ENCODE measurements around the gene SRRM2. TPM values are rescaled to one million over a fixed set of nuclear protein-coding genes. Genes with fewer than 3 reads are reported as not detected.
A peak's percentile ranks its signal among the peaks of the same experiment; 100 is the strongest.

Gene SRRM2
- total RNA-seq, 1 donor from 2014 or later = 114 TPM

DNA sequence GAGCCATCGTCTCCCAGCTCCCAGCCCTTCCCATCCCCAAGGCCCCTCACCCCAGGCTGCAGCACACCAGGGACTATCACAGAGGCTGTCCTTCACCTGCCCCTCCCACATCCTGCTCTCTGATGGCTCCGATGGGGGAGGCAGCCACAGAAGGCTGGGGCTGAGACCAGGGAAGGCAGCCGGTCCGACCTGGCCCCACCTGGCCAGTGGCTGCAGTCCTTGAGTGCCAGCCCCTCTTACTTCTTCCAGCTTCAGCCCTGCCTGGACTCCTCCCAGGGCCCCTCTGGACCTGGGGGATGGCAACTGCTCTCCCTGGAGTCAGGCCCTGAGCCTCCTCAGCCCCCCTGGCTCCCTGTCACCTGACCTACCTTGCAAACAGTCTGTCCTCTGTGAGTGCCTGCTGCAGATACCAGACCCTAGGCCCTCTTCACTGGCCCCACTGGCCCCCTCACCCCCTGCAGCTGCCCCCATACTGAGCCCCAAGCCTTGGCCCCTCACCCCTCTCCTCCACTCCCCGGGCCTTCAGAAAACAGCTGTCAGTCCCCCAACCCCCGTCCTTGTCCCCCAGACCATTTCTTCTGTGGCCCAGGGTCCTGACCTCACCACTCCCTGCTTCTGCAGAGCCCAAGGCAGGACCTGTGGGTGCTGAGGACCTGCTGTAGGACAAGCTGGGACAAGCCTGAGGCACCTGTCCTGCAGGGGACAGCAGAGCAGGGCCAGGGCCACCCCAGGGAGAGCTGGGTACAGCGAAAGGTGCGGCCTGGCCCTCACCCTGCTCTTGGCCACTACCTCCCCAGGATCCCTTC is 12.6 kb upstream of the SRRM2 start:
- no peak for DNase-seq (ENCODE audit: low read depth)

DNA sequence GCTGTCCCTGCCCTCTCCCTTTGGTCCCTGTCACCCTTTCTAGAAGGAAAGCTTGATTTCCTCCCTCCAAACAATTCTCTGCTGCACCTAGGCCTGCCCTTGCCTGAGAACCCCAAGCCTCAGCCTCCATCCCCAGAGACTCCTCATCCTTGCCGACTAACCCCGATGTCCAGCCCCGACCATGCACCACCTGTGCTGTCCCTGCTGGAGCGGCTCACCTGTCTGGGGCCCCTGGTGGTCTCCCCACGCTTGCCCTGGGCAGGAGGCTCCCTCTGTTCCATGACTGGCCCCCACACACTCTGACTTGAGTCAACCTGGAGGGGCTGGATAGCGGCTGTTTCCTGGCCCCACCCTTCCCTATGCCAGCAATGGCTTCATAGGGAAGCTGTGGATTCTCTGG is 12.0 kb upstream of the SRRM2 start:
- DNase-seq (ENCODE audit: low read depth) = no peak

DNA sequence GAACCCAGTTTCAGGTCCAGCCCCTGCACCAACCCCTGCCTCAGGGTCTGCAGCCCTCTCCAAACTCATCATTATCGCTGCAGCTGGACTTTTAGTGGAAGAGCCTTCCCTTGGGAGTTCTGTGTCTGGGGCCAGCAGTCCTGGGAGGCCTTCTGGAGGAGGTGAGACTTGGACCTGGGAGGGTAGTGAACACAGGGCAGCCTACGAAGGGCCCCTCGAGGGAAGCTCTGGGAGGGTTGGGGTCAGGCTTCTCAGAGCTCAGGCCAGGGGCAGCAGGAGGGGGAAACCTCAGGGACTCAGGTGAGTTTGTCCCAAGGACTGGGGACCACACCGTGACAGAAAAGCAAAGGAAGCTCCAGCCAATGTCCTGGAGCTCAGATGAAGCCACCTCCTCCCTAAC is 11.3 kb upstream of the SRRM2 start:
- no peak for DNase-seq (ENCODE audit: low read depth)

DNA sequence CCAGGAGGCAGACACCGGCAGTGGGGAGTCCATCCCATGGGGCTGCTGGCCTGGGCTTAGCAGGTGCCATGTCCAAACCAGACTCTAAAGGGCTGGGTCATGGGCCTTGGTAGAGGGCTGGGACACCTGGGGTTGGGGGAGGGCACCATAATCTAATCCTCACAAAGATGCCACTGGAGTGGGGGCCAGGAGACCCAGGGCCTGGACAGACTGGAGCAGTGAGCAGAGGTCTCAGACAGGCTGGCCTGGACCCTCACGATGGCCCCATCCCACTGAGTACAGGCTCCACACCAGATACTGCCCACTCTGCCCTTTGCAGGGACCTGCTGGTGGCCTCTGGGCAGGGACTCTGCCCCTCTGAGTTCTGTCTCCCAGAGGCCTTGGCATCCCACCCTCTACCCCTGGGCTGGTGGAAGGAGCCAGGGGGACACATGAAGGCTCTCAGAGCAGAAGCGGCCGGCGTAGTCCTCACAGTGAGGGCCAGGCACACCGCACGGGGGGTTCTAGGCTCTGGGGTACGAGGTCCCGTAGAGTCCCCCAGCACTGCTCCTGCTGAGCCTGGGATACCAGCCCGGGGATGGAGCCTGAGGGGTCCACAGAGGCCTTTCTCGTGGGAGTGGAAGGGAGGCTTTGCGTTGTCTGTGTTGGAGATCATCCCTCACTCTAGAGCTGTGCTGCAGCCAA is 10.0 kb upstream of the SRRM2 start:
- no peak for DNase-seq (ENCODE audit: low read depth)

DNA sequence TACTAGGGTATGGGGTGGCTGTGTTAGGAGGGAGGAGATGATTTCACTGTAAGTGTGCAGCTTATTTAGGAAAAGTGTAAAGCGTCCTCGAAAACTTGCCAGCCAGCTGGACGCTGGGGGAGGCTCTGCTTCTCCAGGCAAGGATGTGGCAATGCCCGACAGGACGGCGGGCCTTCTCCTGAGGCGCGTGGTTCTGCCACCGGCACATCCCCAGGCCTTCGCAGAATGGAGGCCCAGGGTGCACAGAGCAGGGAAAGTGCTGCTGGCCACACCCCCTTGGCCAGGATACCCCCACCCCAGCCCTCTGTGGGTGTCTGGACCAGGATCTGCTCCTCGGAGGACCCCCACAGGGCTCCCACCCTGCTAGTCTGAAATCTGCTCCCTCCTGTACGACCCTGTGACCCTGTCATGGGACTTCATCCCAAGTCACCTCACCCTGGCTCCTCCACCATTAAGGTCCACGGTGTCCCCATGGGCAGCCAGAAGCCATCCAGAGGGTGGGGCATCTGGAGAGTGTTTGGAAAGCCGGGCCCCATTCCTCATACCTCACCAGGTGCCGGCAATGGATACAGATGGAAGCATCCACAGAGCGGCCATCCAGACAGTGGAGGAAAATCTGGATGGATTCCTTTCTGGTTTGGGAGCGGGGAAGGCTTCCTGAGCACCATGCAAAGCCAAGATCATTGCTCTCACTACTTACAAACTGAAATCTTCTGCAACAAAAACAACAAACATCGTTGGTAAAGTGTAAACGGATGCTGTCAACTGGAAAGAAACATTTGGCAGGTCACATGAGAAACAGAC is 9.2 kb upstream of the SRRM2 start:
- no peak for DNase-seq (ENCODE audit: low read depth)

DNA sequence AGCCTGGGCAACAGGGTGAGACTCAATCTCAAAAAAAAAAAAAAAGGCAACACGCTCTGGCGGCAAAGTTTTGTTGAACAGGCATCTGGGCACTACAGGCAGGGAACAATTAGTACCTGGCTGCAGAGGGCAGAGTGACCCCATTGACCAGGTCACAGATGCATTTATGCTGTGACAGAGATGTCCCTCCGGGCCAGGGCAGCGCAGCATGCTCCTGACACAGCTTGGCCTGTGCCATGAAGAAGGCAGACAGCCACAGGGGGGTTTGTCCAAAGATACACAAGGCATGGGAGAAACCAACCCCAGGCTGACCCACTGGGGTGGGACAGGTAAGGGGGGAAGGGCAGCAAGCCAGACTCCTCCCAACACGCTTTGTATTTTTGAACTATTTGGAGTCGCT is 7.7 kb upstream of the SRRM2 start:
- no peak for DNase-seq (ENCODE audit: low read depth)

DNA sequence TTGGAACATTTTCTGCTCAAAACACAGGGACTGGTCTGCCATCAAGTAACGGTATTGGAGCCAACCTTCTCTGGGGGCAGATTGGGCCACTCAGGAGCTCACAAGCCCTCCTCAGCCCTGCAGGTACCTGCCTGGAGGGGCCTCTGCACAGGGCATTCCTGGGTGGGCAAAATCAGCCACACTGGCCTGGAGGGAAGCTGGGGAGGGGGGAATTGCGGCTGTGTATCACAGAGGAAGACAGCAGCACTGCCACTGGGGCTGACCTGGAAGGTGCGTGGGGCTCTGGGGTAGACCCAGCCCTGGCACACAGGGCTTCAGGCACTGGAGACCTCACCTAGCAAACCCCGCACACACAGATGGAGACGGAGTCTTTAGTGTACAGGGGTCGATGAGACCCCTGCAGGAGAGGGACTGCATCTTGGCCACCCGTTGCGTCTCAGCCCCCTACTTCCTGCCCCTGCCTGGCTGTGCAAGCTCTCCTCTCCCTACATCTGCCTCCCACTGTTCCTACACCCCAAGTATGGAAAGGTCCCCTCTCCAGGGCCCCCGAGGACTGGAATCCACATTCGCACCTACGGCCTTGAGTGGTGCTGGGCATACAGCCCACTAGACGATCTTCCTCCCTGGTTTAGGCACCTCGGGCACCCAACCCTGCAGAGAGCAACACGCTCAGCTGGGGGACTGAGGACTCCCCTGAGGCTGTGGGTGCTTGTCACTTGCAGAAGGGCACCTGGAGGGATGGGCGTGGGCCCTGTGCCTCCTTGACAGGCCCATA is 7.1 kb upstream of the SRRM2 start:
- no peak for DNase-seq (ENCODE audit: low read depth)

DNA sequence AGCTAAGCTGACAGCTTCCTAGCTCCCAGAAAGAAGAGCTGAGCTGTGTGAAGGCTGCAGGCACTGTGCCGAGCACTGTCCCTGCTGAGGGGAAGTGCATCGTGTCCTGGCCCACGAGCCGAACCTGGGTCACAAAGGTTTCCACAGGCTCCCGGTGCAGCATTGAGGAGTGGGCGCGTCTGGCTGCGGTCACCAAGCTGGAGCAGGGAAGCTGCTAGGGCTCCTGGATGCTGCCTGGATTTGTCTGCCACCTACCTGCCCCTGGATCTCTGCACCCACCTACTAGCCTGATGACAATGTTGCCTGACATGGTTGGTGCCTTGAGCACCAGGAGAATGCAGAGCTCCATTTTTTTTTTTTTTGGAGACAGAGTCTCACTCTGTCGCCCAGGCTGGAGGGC is 6.5 kb upstream of the SRRM2 start:
- no peak for DNase-seq (ENCODE audit: low read depth)

DNA sequence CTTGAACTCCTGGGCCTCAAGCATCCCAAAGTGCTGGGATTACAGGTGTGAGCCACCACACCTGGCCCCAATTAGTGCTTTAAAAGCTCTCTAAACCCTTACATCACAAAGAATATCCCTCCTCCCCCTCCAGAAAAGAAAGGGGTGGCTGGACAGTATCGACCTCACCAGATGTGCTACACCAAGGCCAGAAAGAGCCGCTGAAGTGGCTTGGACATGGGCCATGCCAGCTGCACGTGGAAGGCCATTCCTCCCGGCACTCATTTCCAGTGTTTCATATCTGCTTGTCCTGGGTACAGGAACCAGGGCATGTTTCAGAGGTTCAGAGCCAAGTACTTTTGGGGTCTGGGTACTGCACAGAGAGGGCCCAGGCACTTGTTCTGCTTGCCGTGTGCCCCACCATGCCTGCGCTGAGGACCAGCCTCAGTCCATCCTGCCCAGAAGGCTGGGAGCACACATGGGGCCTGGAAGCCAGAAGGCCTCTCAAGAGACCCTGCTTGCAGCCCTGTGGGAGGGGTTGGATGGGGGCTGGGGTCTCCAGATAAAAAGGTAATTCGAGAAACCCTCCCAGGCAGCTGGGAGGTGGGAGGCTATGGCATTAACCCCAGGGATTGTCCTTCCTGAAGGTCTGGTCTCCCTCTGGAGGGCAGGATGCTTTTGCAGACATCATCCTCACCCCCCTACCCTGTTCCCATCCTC is 3.5 kb upstream of the SRRM2 start:
- no peak for DNase-seq (ENCODE audit: low read depth)

DNA sequence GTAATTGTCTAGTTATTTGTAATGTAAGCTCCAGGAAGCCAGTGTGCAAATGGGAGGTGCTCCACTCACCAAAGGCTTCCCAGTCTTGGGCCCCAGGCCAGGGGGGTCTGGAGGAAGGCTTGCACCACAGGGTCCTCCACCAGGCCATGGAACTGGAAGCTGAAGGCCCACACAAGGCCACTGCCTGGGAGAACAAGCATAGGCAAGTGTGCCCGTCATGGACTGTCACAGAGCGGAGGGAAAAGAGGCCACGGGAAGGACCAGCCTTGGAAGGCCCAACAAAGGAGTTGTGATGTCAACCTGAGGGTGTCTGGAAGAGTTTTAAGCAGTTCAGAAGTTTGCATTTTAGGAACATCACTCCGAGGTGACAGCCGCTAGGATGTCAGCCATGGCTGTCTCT is 3.0 kb upstream of the SRRM2 start:
- no peak for DNase-seq (ENCODE audit: low read depth)

DNA sequence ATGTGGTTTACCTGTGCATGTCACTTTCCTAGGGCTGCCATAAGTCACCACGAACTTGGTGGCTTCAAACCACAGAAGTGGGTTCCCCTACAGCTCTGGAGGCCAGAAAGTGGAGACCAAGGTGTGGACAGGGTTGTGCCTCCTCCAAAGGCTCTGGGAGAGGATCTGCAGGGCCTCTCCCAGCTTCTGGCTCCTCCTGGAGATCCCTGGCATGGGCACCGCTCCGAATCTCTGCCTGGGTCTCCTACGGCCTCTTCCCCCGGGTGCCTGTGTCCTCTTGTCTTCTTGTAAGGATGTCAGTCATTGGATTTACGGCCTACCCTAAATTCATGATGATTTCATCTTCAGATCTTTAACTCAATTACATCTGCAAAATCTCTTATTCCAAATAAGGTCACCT is 2.5 kb upstream of the SRRM2 start:
- DNase-seq (ENCODE audit: low read depth) = no peak

DNA sequence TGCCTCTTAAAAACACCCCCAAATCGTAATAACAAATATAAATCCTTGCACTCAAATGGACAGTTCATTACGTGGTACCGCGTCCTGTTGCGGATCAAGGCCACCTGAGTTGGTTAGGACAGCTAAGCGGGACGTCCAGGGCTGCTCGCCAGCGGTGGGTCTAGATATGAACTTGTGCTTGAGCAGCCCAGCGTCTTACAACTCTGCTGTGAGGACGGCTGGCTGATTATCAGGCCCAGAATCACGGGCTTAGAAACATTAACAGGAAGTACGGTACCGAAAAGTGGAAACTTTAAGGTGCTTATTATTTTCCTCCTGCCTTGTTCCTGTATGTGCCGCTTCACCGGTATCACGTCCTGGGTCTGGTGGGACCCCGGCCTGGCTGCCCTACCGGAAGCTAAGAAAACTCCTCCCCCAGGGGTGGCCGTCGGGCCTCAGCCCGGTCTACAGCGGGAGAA is 832 bp upstream of the SRRM2 start:
- no peak for DNase-seq (ENCODE audit: low read depth)

DNA sequence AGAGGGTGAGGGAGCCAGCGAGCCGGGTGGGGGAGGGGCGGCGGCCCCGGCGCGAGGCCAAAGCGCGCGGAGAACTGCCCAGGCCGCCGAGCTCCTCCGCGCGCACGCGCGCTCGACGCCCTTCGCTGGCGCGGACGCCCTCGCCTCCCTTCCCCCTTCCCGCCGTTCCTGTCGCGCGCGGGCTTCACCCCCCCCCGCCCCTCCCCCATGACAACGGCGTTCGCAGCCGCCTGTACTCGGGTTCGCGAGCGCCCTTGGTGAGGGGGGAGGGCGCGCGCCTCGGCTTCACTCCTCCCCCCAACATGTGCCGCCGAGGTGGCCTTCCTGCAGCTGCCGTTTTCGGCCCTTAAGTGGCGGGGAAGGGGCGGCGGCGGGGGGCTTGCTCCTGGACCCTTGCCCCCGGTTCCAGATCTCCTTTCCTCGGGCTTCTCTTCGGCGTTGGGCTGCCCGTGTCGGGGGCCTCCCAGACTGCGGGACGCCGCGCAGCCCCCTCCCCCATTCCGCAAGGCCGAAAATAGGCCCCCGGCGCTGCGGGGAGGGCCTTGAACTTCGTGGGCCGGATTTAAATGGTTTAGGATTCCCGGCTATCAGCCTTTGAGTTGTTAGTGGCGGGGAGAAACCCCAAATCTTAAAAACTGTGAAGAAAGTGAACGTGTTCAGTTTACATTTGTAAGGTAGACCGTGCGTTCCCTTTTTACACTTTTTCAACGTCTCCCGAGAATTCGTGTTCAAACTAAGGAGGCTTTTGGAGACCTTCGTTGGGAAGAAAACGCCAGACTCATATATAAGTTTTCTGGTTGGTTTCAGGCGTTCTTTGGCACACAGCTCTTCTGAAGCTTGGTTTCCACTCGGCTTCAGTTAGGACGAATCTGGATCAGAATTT is 653 bp downstream of the SRRM2 start:
- DNase-seq (ENCODE audit: low read depth) = peak; percentile 27

DNA sequence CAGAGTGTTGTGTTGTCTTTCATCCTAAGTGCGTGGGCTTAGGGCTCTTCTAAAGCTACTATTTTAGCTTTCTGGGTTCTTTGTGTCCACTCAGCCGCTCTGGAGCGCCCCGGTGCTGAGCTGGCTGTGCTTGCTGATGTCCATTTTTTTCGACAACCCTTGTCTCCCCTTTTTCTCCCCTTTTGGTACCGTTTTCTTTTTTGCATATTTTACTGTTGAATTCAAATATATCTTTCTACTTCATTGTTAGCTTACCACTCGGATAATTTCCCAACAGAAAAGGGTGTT is 1.2 kb downstream of the SRRM2 start:
- no peak for DNase-seq (ENCODE audit: low read depth)

DNA sequence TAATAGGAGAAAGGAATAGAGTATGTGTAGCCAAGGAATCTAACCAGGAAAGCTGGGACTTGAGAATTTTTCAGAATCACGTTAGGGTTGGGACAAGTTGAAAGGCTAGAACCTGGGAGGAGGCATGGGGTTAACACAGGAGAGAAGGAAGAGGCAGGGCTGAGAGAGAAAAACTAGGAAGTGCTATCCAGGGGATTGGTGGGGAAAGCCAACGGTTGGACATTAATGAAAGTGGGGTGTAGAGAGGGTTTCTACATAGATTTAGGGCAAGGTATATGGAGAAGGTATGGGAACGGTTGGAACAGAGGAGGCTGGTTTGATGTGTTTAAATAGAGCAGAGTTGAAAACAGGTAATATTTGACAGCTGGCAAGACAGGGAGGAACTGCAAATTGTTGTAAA is 2.7 kb downstream of the SRRM2 start:
- no peak for DNase-seq (ENCODE audit: low read depth)

DNA sequence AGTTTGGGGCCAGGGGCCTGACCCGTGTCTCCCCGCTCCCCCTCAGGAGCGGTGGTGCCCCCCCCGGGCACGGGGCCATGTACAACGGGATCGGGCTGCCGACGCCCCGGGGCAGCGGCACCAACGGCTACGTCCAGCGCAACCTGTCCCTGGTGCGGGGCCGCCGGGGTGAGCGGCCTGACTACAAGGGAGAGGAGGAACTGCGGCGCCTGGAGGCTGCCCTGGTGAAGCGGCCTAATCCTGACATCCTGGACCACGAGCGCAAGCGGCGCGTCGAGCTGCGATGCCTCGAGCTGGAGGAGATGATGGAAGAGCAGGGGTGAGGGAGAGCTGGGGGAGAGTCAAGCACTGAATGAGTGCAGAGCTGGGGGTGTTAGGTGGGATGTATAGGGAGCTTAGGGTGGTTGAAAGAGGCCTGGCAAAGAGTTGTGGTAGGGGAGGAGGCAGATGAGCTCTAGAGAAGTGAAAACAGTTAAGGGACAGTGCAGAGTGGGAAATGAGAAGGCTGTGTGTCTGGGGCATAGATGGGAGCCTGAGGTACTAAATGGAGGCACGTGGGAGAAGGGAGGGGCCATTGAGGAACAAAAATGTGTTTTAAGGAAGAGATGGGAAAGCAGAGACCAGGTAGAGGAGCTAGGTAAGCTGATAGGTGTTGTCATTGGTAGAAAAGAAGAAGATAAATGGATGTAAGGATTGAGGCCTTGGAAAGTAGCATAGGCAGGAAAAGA is 4.0 kb downstream of the SRRM2 start:
- DNase-seq (ENCODE audit: low read depth) = no peak

DNA sequence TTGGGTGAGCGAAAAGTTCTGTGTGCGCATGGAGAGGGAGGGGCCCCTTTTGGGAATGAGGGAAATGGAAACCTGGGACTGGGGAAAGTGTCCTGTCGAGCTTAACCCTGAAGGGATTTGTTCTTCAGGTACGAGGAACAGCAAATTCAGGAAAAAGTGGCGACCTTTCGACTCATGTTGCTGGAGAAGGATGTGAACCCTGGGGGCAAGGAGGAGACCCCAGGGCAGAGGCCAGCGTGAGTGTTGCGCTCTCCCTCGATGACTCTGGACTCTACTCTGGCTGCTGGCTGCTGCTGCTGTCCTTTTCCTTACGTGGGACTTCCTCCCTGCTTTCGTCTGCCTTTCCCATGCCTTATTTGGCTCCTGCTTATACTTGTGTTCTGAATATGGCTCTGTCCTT is 4.9 kb downstream of the SRRM2 start:
- no peak for DNase-seq (ENCODE audit: low read depth)

DNA sequence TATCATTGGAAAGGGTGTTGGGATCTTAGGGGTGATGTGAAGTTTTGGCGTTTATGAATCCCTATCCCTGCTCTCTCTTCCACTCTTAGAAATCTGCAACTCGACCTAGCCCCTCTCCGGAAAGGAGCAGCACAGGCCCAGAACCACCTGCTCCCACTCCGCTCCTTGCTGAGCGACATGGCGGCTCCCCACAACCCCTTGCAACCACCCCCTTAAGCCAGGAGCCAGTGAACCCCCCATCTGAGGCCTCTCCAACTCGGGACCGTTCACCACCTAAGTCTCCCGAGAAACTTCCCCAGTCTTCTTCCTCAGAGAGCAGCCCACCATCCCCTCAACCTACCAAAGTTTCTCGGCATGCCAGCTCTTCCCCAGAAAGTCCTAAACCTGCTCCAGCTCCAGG is 9.0 kb downstream of the SRRM2 start:
- DNase-seq (ENCODE audit: low read depth) = no peak

DNA sequence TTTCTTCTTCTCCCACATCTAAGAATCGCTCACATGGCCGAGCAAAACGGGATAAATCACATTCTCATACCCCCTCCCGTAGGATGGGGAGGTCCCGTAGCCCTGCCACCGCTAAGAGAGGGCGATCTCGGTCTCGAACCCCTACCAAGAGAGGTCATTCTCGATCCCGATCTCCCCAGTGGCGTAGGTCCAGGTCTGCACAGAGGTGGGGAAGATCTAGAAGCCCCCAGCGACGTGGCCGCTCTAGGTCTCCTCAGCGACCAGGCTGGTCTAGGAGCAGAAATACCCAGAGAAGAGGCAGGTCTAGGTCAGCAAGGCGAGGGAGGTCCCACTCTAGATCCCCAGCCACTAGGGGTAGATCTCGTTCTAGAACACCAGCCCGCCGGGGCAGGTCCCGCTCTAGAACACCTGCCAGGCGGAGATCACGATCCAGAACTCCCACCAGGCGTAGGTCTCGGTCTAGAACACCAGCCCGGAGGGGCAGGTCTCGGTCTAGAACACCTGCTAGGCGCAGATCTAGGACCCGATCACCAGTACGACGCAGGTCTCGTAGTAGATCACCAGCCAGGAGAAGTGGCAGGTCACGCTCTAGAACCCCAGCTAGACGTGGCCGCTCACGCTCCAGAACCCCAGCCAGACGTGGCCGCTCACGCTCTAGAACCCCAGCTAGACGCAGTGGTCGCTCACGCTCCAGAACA is 9.6 kb downstream of the SRRM2 start:
- DNase-seq (ENCODE audit: low read depth) = no peak

Data from renal cortical epithelial cell (primary cell).